Spleen (tissue), 11 donors: ENCODE results near the gene CACNG7. TPM values are rescaled to one million over a fixed set of nuclear protein-coding genes. Genes with fewer than 3 reads are reported as not detected.

Experiments
- DNase-seq: peaks from one replicate; pipeline ENCODE4 v3.0.0-alpha.2; 2020
- H3K27ac ChIP-seq, 8 donors: fragments of 200-600 bp; sonication (generic) in 7 of 8; 1 replicate in 4 of 8; 2 replicates in 4 of 8; pipeline versions ENCODE4 v1.5.0 to v1.8.0; 2016 to 2021; ENCODE audit warnings: inconsistent platforms in 4 of 8, mild to moderate bottlenecking in 4 of 8, moderate library complexity in 1 of 8
- H3K27me3 ChIP-seq, 7 donors: fragments of 200-600 bp; sonication (generic) in 6 of 7; replicated peaks in 1 of 7; 1 replicate in 4 of 7; 2 replicates in 3 of 7; pipeline versions ENCODE4 v1.5.0 to v1.8.0; 2016 to 2021; ENCODE audit warnings: inconsistent platforms in 3 of 7, mild to moderate bottlenecking in 1 of 7
- H3K36me3 ChIP-seq, 6 donors: fragments of 200-600 bp; sonication (generic) in 5 of 6; 1 replicate in 4 of 6; 2 replicates in 2 of 6; pipeline versions ENCODE4 v1.5.0 to v1.8.0; 2016 to 2021; ENCODE audit warnings: inconsistent platforms in 2 of 6
- H3K4me1 ChIP-seq, 6 donors: fragments of 200-600 bp; sonication (generic) in 5 of 6; 1 replicate in 3 of 6; 2 replicates in 3 of 6; pipeline versions ENCODE4 v1.5.0 to v1.8.0; 2016 to 2021; ENCODE audit warnings: inconsistent platforms in 3 of 6
- H3K4me3 ChIP-seq, 8 donors: fragments of 200-600 bp; sonication (generic) in 7 of 8; 1 replicate in 4 of 8; 2 replicates in 4 of 8; pipeline versions ENCODE4 v1.5.0 to v1.8.0; 2016 to 2021; ENCODE audit warnings: inconsistent platforms in 4 of 8, mild to moderate bottlenecking in 4 of 8, moderate library complexity in 2 of 8
- H3K9me3 ChIP-seq, 8 donors: fragments of 200-600 bp; sonication (generic) in 7 of 8; 1 replicate in 4 of 8; 2 replicates in 4 of 8; pipeline versions ENCODE4 v1.5.0 to v1.8.0; 2016 to 2021; ENCODE audit warnings: inconsistent platforms in 4 of 8
- CTCF ChIP-seq, 11 experiments: fragments of 200-600 bp in 7 of 11; fragments of 450-650 bp in 4 of 11; sonication (generic) in 4 of 11; IDR thresholded peaks in 8 of 11; conservative IDR thresholded peaks in 3 of 11; 1 replicate in 7 of 11; 2 replicates in 4 of 11; pipeline versions ENCODE4 v1.4.0 to v1.8.0; 2016 to 2021; ENCODE audit warnings: antibody characterized with exemption in 11 of 11, inconsistent platforms in 4 of 11, mild to moderate bottlenecking in 1 of 11
- POLR2A ChIP-seq, 3 donors: fragments of 450-650 bp; IDR thresholded peaks; one replicate each; pipeline ENCODE4 v1.5.1; 2017; ENCODE audit warnings: antibody characterized with exemption in 3 of 3, mild to moderate bottlenecking in 1 of 3
- POLR2AphosphoS5 ChIP-seq, 3 donors: sonication (generic); formaldehyde crosslinking; IDR thresholded peaks; one replicate each; pipeline ENCODE4 v1.5.1; 2017; ENCODE audit warnings: antibody characterized with exemption in 3 of 3
- WGBS, 5 donors: extraction: QIAGEN DNeasy Blood & Tissue Kit in 3 of 5; methylation state at CpG; one replicate each; pipeline versions ENCODE4 v1.1.5 to v1.1.7; 2013 to 2018; 5-methylcytosine and 5-hydroxymethylcytosine counted together
- intact Hi-C: fragments of 100-400 bp; cut with DNase I; formaldehyde crosslinking; loops from one replicate; pipeline ENCODE4 v1.15.0; 2023; ENCODE audit warnings: low total_unique reads
- polyA plus RNA-seq, 3 donors: library from polyadenylated mRNA; stranded (reverse); fragments of 200-250 nt; gene quantifications; one replicate each; pipeline ENCODE4 v1.2.1, GENCODE V29; 2013
- total RNA-seq, 7 donors: library from RNA; depleted of rRNA in 3 of 7; stranded (reverse); fragments of >200 nt in 3 of 7; fragmentation: NEBNext Ultra II Directional in 4 of 7; extraction: Animal tissue kit (Norgen Biotek cat#: 25700) in 4 of 7; gene quantifications; one replicate each; pipeline versions ENCODE4 v1.1.0 to v1.2.1, GENCODE V29; 2016 to 2021
- donor health status: healthy with polysubstance abuse.
- donor health status: DM: no; HTN: no; CAD: no; lungs with moderate emphysema.
- donor health status: DM: no; HTN: no; CAD: no.
- donor health status: Bipolar disorder and iron deficiency.
- donor health status: healthy.
- donor health status: DM: no; HTN: no; CAD: no.
- donor health status: DM: yes; HTN: yes; CAD: no.

CACNG7 gene
- total and polyA plus RNA-seq, 10 donors = not detected

- no peak for DNase-seq
- intact Hi-C loops = loop anchor here (10.0 kb wide), 1 partner anchor 124 kb away; no protein-coding TSS in a partner anchor
- Histone ChIP-seq H3K36me3 (no peaks in the 10 kb centered on the region), H3K27me3 (peaks cover 0 to 100% (median 19%) of the 10 kb centered on the region in 7 donors), H3K9me3 (peaks cover 0 to 7% (median 0%) of the 10 kb centered on the region in 8 donors), H3K4me3 (no peak overlapping the region), H3K27ac (no peak overlapping the region), H3K4me1 (peaks cover 0 to 4% (median 0%) of the 10 kb centered on the region in 6 donors)
- no peak for TF ChIP-seq POLR2A (IDR thresholded peaks at IDR 0.05)
- WGBS, 5 donors = 87 to 93% (median 93%) methylated on average over 20 to 27 of the region's 27 CpGs
These were observed 8.8 kb upstream of the CACNG7 start for GRCh38 chr19:53900191-53900860.

GRCh38 chr19:53903055-53903680 lies 5.9 kb upstream of the CACNG7 start:
- peaks cover 0 to 8% (median 0%) of the 10 kb centered on the region in 8 donors for H3K9me3 ChIP-seq
- intact Hi-C loops = loop anchor here (10.0 kb wide), 1 partner anchor 122 kb away; no protein-coding TSS in a partner anchor
- H3K4me3 ChIP-seq = no peak overlapping the region
- no peak for DNase-seq
- WGBS, 5 donors = 43 to 57% (median 50%) methylated on average over 4 of the region's 4 CpGs
- peaks cover 0 to 23% (median 14%) of the 10 kb centered on the region in 6 donors for H3K4me1 ChIP-seq
- peaks cover 0 to 99% (median 25%) of the 10 kb centered on the region in 7 donors for H3K27me3 ChIP-seq
- TF ChIP-seq POLR2AphosphoS5 (IDR thresholded peaks at IDR 0.05) (no peak), POLR2A (IDR thresholded peaks at IDR 0.05) (no peak), CTCF (IDR thresholded peaks at IDR 0.05 in 8 of 11, conservative IDR thresholded peaks at IDR 0.05 in 3 of 11) (no peak)
- H3K36me3 ChIP-seq = no peaks in the 10 kb centered on the region
- no peak overlapping the region for H3K27ac ChIP-seq

GRCh38 chr19:53904909-53905308 lies 4.2 kb upstream of the CACNG7 start:
- peaks cover 0 to 6% (median 0%) of the 10 kb centered on the region in 8 donors for H3K9me3 ChIP-seq

GRCh38 chr19:53905787-53906186 lies 3.3 kb upstream of the CACNG7 start:
- H3K27me3 ChIP-seq = peaks cover 0 to 99% (median 45%) of the 10 kb centered on the region in 7 donors
- peaks cover 0 to 4% (median 0%) of the 10 kb centered on the region in 8 donors for H3K9me3 ChIP-seq
- TF ChIP-seq POLR2A (IDR thresholded peaks at IDR 0.05) (no peak), POLR2AphosphoS5 (IDR thresholded peaks at IDR 0.05) (no peak), CTCF (IDR thresholded peaks at IDR 0.05 in 8 of 11, conservative IDR thresholded peaks at IDR 0.05 in 3 of 11) (no peak)
- no peak for DNase-seq
- no peak overlapping the region for H3K27ac ChIP-seq
- WGBS, 5 donors = 53 to 82% (median 64%) methylated on average over 1 of the region's 1 CpG
- H3K4me3 ChIP-seq = no peak overlapping the region
- intact Hi-C loops = loop anchor here (10.0 kb wide), 1 partner anchor 119 kb away; no protein-coding TSS in a partner anchor
- no peaks in the 10 kb centered on the region for H3K36me3 ChIP-seq
- peaks cover 0 to 33% (median 22%) of the 10 kb centered on the region in 6 donors for H3K4me1 ChIP-seq

More at GRCh38 chr19:53904909-53905308, 4.2 kb upstream of the CACNG7 start:
- Histone ChIP-seq H3K27ac (no peak overlapping the region), H3K27me3 (peaks cover 0 to 99% (median 37%) of the 10 kb centered on the region in 7 donors), H3K4me1 (peaks cover 0 to 33% (median 22%) of the 10 kb centered on the region in 6 donors), H3K4me3 (no peak overlapping the region), H3K36me3 (no peaks in the 10 kb centered on the region)
- whole genome bisulfite sequencing, 5 donors = 28 to 38% (median 34%) methylated on average over 3 of the region's 3 CpGs
- TF ChIP-seq POLR2AphosphoS5 (IDR thresholded peaks at IDR 0.05) (no peak), CTCF (IDR thresholded peaks at IDR 0.05 in 8 of 11, conservative IDR thresholded peaks at IDR 0.05 in 3 of 11) (no peak), POLR2A (IDR thresholded peaks at IDR 0.05) (no peak)
- intact Hi-C loops = loop anchor here (10.0 kb wide), 1 partner anchor 120 kb away; no protein-coding TSS in a partner anchor
- no peak for DNase-seq
